Ovary (tissue), 3 donors: ENCODE results near the gene DISC1.

Source experiments
- POLR2A ChIP-seq: fragments of 450-650 bp; IDR thresholded peaks from one replicate; pipeline ENCODE4 v1.6.1; 2017; ENCODE audit warnings: antibody characterized with exemption, mild to moderate bottlenecking, moderate library complexity
- TF ChIP-seq, protein P1 (sequence below), 3 donors: fragments of 450-650 bp in 2 of 3; fragments of 200-600 bp in 1 of 3; IDR thresholded peaks; one replicate each; pipeline versions ENCODE4 v1.5.1 to v1.8.0; 2016 to 2022; ENCODE audit warnings: antibody characterized with exemption in 3 of 3, mild to moderate bottlenecking in 1 of 3
- donor health status: DM: no; HTN: no; CAD: no.

DNA sequence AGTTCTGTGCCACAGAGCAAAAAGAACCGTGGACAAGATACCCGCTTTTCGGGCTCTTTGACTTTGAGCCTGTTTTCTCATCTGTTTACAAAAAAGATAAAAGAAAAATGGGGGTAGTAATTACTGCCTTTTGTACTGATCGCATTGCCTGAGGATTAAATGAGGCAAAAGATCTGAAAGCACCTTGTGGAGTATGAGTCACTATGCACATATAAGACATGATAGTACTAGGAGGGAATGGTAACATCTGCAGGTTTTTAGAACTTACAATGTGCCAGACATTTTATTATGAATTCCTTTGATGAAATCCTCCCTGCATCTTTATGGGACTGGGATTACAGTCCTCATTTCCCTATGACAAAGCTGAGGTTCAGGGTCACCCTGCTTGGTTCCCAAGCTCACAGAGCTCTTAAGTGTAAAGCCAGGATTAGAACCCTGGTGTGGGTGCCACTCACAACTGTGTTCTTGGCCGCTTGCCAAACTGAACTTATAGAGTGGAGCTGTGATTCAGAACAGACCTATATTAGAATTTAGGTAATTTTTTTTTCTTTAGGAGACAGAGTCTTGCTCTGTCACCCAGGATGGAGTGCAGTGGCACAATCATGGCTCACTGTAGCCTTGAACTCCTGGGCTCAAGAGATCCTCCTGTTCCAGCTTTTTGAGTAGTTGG lies 1.8 kb downstream of the DISC1 start:
- TF ChIP-seq, protein P1, sequence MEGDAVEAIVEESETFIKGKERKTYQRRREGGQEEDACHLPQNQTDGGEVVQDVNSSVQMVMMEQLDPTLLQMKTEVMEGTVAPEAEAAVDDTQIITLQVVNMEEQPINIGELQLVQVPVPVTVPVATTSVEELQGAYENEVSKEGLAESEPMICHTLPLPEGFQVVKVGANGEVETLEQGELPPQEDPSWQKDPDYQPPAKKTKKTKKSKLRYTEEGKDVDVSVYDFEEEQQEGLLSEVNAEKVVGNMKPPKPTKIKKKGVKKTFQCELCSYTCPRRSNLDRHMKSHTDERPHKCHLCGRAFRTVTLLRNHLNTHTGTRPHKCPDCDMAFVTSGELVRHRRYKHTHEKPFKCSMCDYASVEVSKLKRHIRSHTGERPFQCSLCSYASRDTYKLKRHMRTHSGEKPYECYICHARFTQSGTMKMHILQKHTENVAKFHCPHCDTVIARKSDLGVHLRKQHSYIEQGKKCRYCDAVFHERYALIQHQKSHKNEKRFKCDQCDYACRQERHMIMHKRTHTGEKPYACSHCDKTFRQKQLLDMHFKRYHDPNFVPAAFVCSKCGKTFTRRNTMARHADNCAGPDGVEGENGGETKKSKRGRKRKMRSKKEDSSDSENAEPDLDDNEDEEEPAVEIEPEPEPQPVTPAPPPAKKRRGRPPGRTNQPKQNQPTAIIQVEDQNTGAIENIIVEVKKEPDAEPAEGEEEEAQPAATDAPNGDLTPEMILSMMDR (IDR thresholded peaks at IDR 0.05): no peak
- no peak for TF ChIP-seq POLR2A
